ENCODE results near the gene FFAR2.
A peak's percentile ranks its signal among the peaks of the same experiment; 100 is the strongest.

FFAR2 gene

GRCh38 chr19:35491836-35492360 lies 43.8 kb downstream of the FFAR2 start:
- no peak for DNase-seq

DNA sequence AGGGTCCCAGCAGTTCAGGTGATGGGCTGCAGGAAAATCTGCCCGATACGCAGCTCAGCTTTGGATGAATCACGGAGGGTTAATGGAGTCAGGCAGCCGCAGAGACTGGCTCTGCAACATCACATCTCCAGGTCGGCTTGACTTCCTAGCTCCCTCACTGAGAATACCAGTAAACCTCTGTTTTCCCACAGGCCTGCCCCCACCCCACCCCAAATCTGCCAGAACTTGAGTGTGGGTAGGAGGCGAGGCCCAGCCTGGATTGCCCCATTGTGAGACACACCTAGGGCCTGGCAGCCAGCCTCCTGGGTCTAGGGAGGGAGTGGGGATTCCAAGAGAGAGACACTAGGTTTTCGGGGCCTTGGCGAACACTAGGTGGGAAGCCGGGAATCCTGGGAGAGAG lies 45.9 kb downstream of the FFAR2 start:
- no peak for DNase-seq

DNA sequence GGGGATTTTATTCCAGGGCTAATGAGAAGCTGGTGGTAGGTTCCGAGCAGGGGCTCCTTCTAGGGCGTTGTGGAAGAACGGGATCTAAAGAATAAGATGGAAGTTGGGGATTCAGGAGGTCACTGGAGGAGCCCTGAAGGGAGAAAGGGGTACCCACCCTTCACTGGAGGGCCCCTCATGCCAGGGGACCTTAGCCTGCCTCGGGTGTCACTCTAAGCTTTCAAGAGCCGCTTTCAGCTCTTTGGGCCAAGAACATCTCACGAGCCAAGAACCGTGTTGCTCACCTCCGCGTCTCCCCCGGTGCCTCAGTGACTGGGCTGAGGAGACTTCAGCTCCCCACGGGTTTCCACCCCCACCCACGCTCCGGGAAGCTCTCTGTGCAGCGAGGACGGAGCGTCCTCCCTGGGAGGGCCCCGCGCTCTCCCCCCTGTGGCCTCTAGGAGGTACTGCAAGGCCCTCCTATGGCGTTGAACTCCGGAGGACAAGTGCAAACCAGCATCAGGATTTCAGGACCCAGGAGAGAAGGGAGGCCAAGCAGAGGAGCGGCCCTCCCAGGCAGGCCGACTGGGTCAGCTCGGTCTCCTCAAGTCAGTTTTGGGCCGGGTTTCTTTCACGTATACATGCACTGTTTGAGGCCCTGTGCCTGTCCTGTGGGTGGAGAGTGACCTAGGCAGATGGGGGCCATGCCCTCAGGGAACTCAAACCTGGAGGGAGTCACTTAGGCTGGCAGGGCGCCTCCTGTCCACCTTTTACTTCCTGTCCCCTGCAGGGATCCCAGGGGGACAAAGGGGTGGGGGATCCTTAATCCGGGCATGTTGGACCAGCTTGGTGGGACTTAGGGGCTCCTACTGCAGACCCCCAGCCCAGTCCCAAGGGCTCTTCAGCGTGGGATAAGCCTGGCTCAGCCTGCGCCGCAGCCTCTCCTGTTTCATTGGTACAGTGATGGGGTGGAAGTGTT lies 47.3 kb downstream of the FFAR2 start:
- DNase-seq = peak; percentile 79

GRCh38 chr19:35497406-35497805 lies 49.3 kb downstream of the FFAR2 start:
- no peak for DNase-seq

- no peak for DNase-seq
These were observed 50.2 kb downstream of the FFAR2 start for GRCh38 chr19:35498220-35498619.

- no peak for DNase-seq
These were observed 51.0 kb downstream of the FFAR2 start for GRCh38 chr19:35498984-35499527.

DNA sequence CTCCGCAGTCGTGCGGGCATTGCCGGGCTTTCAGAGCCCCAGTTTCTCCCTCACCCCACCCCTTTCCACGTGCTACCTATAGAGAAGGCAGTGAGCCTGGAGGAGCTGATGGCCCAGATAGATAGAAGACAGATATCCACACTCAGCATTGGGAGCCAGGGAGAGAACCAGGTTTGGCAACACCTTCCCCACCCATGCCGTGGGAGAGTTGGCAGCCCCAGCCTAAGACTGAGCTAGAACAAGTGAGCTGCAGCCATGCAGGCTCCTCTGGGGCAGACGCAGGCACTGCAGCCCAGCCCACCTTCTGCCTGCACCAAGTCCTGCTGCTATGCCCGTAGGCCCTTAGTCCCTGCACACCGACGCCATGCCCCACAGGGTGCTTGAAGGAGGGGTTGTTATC lies 52.6 kb downstream of the FFAR2 start:
- no peak for DNase-seq

Measured in activated naive CD4-positive, alpha-beta T cell treated with Interleukin-2 at 50 U/mL for 16 hours (primary cell).